Activated CD8-positive, alpha-beta memory T cell treated with anti-CD3 and anti-CD28 coated beads, Interleukin-2, amount 10 ng/mL, durations not matched to agents 7 days and 5 days (primary cell): ENCODE results near the gene POTEE. TPM values are rescaled to one million over a fixed set of nuclear protein-coding genes. Genes with fewer than 3 reads are reported as not detected.
"Not testable (repeated sequence)": the region's sequence is repeated elsewhere in the genome, so short reads cannot be mapped to it uniquely, and the experiment has no call there.

Experiments used
- ATAC-seq: fragments of 150-1000 bp; cut with Tn5 transposase; one replicate; pipeline ENCODE4 v1.10.0; 2021; ENCODE audit warnings: moderate library complexity
- CTCF ChIA-PET: fragments of 350-600 bp; sonication (Branson Sonifier 250); formaldehyde crosslinking; loops from one replicate; lab custom pipeline; 2021; ENCODE audit warnings: antibody characterized with exemption; lab: Charles Lee
- DNase-seq: peaks from one replicate; pipeline ENCODE4 v3.0.0-alpha.2; 2020
- H3K27ac Mint-ChIP-seq: one replicate; pipeline ENCODE4 v1.8.0; 2021; ENCODE audit warnings: mild to moderate bottlenecking, mixed read lengths
- H3K27me3 Mint-ChIP-seq: one replicate; pipeline ENCODE4 v1.8.0; 2021; ENCODE audit warnings: mixed read lengths
- H3K36me3 Mint-ChIP-seq: one replicate; pipeline ENCODE4 v1.8.0; 2021; ENCODE audit warnings: mild to moderate bottlenecking, mixed read lengths
- H3K4me1 Mint-ChIP-seq: one replicate; pipeline ENCODE4 v1.8.0; 2021; ENCODE audit warnings: mixed read lengths
- H3K4me3 Mint-ChIP-seq: one replicate; pipeline ENCODE4 v1.8.0; 2021; ENCODE audit warnings: mild to moderate bottlenecking, moderate library complexity, mixed read lengths
- H3K9me3 Mint-ChIP-seq: one replicate; pipeline ENCODE4 v1.8.0; 2022; ENCODE audit warnings: low read depth, mixed read lengths
- total RNA-seq, 2 experiments: library from RNA; stranded (reverse); gene quantifications; one replicate each; pipeline ENCODE4 v1.2.3, GENCODE V29; 2021

Gene POTEE
- total RNA-seq, 2 experiments from 2014 or later = 0.32 to 0.40 TPM

DNA sequence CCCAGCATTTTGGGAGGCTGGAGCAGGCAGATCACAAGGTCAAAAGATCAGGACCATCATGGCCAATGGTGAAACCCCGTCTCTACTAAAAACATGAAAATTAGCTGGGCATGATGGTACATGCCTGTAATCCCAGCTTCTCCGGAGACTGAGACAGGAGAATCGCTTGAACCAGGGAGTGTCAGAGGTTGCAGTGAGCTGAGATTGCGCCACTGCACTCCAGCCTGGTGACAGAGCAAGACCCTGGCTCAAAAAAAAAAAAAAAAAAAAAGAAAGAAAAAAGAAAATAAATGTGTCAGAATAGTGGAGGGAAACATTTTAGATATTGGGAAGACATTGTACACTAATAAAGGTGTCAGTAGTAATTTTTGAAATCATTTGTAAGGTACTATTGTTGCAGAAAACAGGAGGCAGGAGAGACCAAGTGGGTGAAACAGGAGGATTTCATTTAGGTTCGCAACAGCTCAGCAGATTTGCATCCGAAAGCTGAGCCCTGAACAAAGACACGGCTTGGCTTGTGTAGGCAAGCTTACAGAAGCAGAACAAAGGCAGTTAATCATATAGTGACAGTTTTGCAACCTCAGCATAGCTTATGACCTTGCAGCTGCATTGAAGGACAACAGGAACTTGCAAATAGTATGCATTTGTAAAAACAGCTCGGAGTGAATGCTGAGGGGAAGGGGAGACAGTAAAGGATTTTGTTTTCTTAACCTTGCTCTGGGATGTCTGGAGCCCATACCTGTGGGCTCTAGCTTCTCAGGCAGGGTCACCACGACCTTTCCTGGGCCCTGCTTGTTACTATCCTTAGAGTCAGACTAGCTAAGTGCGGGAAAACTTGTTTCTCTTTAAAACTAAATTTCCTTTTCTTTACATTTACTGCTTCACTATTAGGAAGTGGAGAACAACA is 26.5 kb downstream of the POTEE start:
- H3K27me3 Mint-ChIP-seq, CTCF ChIA-PET, H3K27ac Mint-ChIP-seq, H3K4me3 Mint-ChIP-seq, ATAC-seq, DNase-seq, H3K36me3 Mint-ChIP-seq, H3K4me1 Mint-ChIP-seq, H3K9me3 Mint-ChIP-seq: not testable (repeated sequence)

Other genes starting within 250 kb of the POTEE start
- gene FAM168B, start 116.1 kb upstream of the POTEE start, total RNA-seq = 10 to 100 TPM; 40.6 to 65.5 TPM
- gene PLEKHB2, start 104.2 kb upstream of the POTEE start, total RNA-seq = 10 to 100 TPM; 58.5 to 64.3 TPM
- gene RAB6D, start 154.6 kb downstream of the POTEE start, total RNA-seq = not detected